Naive thymus-derived CD8-positive, alpha-beta T cell (primary cell): Measurements from ENCODE around the gene STARD10. TPM values are rescaled to one million over a fixed set of nuclear protein-coding genes. Genes with fewer than 3 reads are reported as not detected.

Experiments
- ATAC-seq, 2 donors: fragments of 150-1000 bp; cut with Tn5 transposase in 1 of 2; sonication (Bioruptor Pico), chemical (Tn5 transposase) in 1 of 2; 1 replicate in 1 of 2; 2 replicates in 1 of 2; pipeline ENCODE4 v1.10.0; 2021; ENCODE audit warnings: mild to moderate bottlenecking in 2 of 2, moderate library complexity in 2 of 2
- POLR2A ChIA-PET: fragments of 350-600 bp; sonication (Branson Sonifier 250); formaldehyde crosslinking; loops from one replicate; lab custom pipeline; 2021; ENCODE audit warnings: antibody characterized with exemption; lab: Charles Lee
- DNase-seq, 10 donors: peaks; one replicate each; pipeline versions ENCODE4 v3.0.0 to v3.0.0-alpha.2; 2020 to 2022
- H3K27ac Mint-ChIP-seq, 10 donors: one replicate each; pipeline ENCODE4 v1.8.0; 2020 to 2022; ENCODE audit warnings: mild to moderate bottlenecking in 10 of 10, mixed read lengths in 10 of 10, moderate library complexity in 4 of 10, inconsistent platforms in 1 of 10
- H3K27me3 Mint-ChIP-seq, 5 donors: one replicate each; pipeline ENCODE4 v1.8.0; 2021 to 2022; ENCODE audit warnings: mixed read lengths in 5 of 5
- H3K36me3 Mint-ChIP-seq, 3 donors: one replicate each; pipeline ENCODE4 v1.8.0; 2020 to 2022; ENCODE audit warnings: mixed read lengths in 3 of 3, mild to moderate bottlenecking in 2 of 3, inconsistent platforms in 1 of 3
- H3K4me1 Mint-ChIP-seq, 4 donors: one replicate each; pipeline ENCODE4 v1.8.0; 2021 to 2022; ENCODE audit warnings: mixed read lengths in 4 of 4
- H3K4me3 Mint-ChIP-seq, 10 donors: one replicate each; pipeline ENCODE4 v1.8.0; 2020 to 2022; ENCODE audit warnings: mild to moderate bottlenecking in 10 of 10, mixed read lengths in 10 of 10, moderate library complexity in 6 of 10, inconsistent platforms in 1 of 10
- H3K9me3 Mint-ChIP-seq, 9 donors: one replicate each; pipeline ENCODE4 v1.8.0; 2020 to 2022; ENCODE audit warnings: mixed read lengths in 9 of 9, mild to moderate bottlenecking in 3 of 9, inconsistent platforms in 1 of 9, moderate library complexity in 1 of 9
- polyA plus RNA-seq, 3 donors: library from polyadenylated mRNA; unstranded; fragments of 300-500 nt; fragmentation: Illumina TruSeq; gene quantifications; one replicate each; pipeline ENCODE4 v1.2.3, GENCODE V29; 2021
- total RNA-seq, 8 experiments: library from RNA in 2 of 8; stranded (reverse) in 2 of 8; gene quantifications; one replicate each; pipeline ENCODE4 v1.2.3 and lab custom pipeline; 2021 to 2026

Gene STARD10
- total and polyA plus RNA-seq, 5 experiments from 2014 or later = 11.8 to 16.3 (median 14.9) TPM

DNA sequence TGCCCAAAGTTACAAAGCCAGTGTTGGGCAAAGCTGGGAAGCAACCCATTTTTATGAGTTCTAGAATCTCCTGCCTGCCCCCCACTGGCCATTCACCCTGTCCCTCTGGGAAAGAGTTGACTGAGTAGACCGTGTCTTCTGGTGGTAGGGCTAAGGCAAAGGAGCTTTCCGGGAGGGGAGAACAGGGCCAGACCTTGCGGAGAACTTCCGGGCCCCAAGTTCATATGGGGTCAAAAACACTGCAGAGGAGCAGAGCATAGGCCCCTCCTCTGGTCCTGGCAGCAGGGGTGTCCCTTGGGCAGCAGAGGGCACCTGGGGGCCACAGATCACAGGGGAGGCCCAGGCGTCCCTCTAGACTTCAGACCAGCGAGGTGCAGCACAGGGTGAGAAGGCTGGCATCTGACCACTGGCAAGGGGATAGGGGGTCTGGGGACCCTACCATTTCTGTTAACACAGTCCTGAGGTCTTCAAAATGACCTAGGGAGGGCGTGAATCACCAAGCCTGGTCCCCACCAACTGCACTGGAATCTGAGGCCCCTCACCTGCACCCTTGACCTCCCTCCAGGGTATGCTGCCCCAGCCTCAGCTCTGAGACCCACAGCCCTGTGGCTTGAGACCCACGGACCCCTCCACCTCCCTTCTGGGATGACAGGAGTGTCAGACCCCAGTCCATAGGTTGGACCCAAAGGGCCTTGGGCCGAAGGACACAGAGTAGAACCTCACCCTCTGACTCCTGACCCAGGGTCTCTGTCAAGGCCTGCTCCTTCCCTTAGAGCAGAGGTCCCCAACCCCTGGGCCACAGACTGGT, 40.3 kb downstream of the STARD10 start:
- H3K9me3 Mint-ChIP-seq = no peaks in the 10 kb centered on the region

DNA sequence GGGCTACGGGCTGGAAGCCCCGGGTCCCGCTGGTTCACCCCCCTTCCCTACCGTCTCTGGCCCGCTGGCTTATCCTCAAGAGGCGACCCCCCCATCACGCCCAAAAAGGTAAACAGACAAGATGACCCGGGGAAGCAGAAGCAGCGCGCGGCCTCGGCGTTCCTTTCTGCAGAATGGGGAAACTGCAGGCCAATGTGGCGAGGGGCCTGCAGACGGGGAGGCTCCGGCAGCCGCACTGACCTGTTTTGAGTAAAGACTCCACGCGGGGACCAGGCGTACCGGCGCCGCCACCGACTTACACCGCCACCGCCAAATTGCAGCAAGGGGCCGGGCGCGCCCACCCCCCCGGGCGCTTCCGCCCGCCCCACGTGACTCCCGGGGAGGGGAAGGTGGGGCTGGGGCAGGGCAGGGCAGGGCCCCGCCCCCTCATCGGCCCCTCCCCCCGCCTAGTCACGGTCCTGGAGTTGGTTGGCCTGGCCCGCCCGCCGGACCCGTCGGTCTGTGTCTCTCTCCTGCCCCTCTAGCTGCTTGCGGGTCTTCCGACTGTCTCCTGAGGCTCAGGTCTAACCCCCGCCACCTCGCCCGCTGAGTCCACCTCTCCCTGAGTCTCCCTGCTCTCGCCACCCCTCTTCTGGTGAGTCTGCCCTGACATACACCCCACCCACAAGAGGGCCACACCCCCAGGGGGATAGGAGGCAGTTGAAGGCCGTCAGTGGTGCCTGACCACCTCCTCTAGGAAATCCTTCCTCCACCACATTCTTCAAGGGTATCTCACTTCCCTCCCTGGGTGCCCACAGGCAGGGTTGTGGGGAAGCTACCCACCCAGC, 41.5 kb downstream of the STARD10 start, which contains the start of gene ARAP1:
Gene ARAP1, minus strand, starts transcription at position 321 of the 827 bp plus-strand sequence. CDS start 25,280 bp downstream, outside the sequence.
- DNase-seq (peak; percentile 56 to 88 (median 75)), ATAC-seq (peak; percentile 83 to 89)
- H3K9me3 Mint-ChIP-seq = no peaks in the 10 kb centered on the region
- H3K27me3 Mint-ChIP-seq = no peaks in the 10 kb centered on the region
- peak within 1 kb of the TSS; percentile 75 to 98 (median 96) for H3K27ac Mint-ChIP-seq
- H3K36me3 Mint-ChIP-seq = peaks cover 0 to 14% (median 0%) of the 10 kb centered on the region in 3 donors
- POLR2A ChIA-PET = interaction anchor here (0.6 to 2.6 kb wide), 5 partner anchors 16 to 41 kb away, joined by 3 to 7 read pairs (median 5); no protein-coding TSS in a partner anchor
- peak within 1 kb of the TSS; percentile 91 to 99 (median 96) for H3K4me3 Mint-ChIP-seq
- peaks cover 33 to 51% (median 48%) of the 10 kb centered on the region in 4 donors for H3K4me1 Mint-ChIP-seq

More for the DNA sequence above, 40.3 kb downstream of the STARD10 start:
- ATAC-seq (no peak), DNase-seq (peak in 1 of 10 donors; percentile 52)
- peaks cover 33 to 48% (median 39%) of the 10 kb centered on the region in 4 donors for H3K4me1 Mint-ChIP-seq
- peak overlapping the region; percentile 91 to 99 (median 96) for H3K4me3 Mint-ChIP-seq
- H3K27me3 Mint-ChIP-seq = no peaks in the 10 kb centered on the region
- POLR2A ChIA-PET = interaction anchor here (1.0 to 2.6 kb wide), 5 partner anchors 17 to 39 kb away, joined by 3 to 7 read pairs (median 5); no protein-coding TSS in a partner anchor
- H3K36me3 Mint-ChIP-seq = peaks cover 0 to 15% (median 0%) of the 10 kb centered on the region in 3 donors
- H3K27ac Mint-ChIP-seq = peak overlapping the region in 8 of 10 donors; percentile 86 to 98 (median 96)

DNA sequence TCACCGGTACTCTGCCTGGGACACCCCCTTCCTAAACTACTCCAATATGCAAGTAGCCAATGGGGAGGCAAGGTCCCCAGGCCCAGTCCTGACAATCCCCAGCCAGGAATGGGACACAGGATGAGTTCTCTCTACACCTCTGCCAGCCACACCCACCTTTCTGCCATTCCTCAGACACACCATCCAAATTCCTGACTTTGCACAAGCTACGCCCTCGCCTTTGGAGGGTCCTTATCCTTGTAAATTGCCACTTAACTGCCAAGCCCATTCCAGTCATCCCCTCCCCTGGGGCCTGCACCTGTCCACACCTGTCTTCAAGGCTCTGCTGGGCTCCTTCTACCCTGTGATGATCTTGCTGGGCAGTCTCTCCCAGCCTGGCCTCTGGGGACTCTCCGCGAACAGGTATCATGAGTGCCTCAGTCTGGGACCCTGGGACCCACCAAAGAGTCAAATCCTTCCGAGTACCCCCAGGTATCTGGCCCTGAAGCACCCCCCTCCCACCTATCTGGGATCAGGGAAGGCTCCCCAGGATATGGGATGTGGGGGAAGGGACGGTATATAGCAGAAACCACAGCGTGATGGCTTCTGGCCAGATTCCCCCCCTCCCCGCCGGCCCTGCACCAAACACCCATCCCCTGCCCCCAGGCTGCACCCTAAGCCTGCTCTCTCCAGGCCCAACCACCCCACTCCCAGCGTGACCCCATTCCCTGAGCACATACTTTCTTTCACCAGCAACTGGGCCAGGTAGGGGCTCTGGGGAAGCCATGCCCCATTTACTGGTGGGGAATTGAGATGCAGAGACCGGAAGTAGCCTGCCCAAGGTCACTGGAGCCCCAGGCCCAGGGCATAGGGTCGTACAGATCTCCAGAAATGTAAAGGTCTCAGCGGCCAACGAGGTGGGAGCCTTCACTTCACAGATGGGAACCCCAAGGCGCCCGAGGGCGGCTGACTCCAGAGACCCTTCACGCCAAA, 42.4 kb downstream of the STARD10 start:
- Mint-ChIP-seq H3K4me3 (peak overlapping the region; percentile 88 to 99 (median 91)), H3K4me1 (peaks cover 31 to 56% (median 52%) of the 10 kb centered on the region in 4 donors), H3K27me3 (no peaks in the 10 kb centered on the region), H3K36me3 (peaks cover 0 to 5% (median 0%) of the 10 kb centered on the region in 3 donors), H3K9me3 (no peaks in the 10 kb centered on the region), H3K27ac (peak overlapping the region; percentile 70 to 96 (median 94))
- ATAC-seq (peak; percentile 8 to 13), DNase-seq (peak in 1 of 10 donors; percentile 59)
- POLR2A ChIA-PET = interaction anchor here (0.6 to 1.4 kb wide), 4 partner anchors 12 to 46 kb away, joined by 3 to 6 read pairs (median 4); no protein-coding TSS in a partner anchor

DNA sequence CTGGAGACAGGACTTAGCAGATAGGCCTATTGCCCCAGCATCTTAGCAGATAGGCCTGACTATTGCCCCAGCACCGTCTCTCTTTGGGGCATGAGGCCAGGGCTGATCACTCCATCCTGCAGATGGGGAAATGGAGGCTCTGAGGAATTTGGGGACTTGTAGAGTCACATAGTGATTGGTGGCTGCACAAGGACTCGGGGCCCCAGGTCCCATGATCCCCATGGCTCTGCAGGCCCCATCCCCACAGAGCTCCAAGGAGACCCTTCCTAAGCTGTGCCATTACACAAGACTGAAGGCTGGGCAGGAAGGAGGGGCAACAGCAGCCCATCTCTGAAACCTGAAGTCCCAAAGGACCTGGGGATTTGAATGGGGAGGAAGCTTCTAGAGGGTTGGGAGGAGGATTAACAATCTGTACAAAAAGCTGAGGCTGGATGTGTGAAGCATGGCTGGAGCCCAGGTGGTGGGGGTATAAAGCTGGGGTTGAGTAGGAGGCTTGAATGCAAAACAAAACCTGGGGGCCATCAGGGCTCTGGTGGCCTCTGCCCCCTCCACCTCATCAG, 43.2 kb downstream of the STARD10 start:
- H3K9me3 Mint-ChIP-seq = no peaks in the 10 kb centered on the region
- H3K36me3 Mint-ChIP-seq = peaks cover 0 to 3% (median 0%) of the 10 kb centered on the region in 3 donors
- POLR2A ChIA-PET = interaction anchor here (0.6 to 1.4 kb wide), 4 partner anchors 11 to 47 kb away, joined by 3 to 6 read pairs (median 4); no protein-coding TSS in a partner anchor
- H3K27ac Mint-ChIP-seq = peak overlapping the region; percentile 70 to 96 (median 94)
- H3K4me1 Mint-ChIP-seq = peaks cover 29 to 63% (median 55%) of the 10 kb centered on the region in 4 donors
- DNase-seq (peak in 1 of 10 donors; percentile 15), ATAC-seq (no peak)
- peak overlapping the region; percentile 88 to 99 (median 91) for H3K4me3 Mint-ChIP-seq
- H3K27me3 Mint-ChIP-seq = no peaks in the 10 kb centered on the region

DNA sequence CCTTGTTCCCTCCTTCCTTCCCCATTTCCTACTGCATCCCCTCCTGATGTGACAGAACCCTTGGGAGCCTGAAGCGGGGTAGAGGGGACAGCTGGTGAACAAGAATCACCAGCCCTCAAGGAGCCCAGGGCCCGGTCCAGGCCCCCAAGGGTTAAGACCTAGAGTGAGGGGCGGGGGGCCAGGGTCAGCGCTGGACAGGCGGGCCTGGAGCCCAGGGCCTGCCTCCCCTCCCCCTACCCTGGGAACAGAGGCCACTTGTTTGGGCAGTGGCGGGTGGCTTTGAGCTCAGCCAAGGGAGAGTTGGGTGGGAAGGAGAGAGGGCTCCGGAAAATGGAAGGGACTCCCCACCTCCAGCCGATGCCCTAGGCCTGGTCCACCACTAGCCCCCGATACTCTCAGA, 43.8 kb downstream of the STARD10 start:
- Mint-ChIP-seq H3K27ac (peak overlapping the region in 3 of 10 donors; percentile 74 to 96 (median 86)), H3K4me3 (peak overlapping the region in 3 of 10 donors; percentile 15 to 99 (median 98)), H3K36me3 (peaks cover 0 to 3% (median 0%) of the 10 kb centered on the region in 3 donors), H3K9me3 (no peaks in the 10 kb centered on the region), H3K4me1 (peaks cover 29 to 67% (median 57%) of the 10 kb centered on the region in 4 donors), H3K27me3 (no peaks in the 10 kb centered on the region)
- no peak for ATAC-seq
- no peak for DNase-seq
- POLR2A ChIA-PET = interaction anchor here (0.5 to 1.4 kb wide), 4 partner anchors 11 to 527 kb away, joined by 3 to 5 read pairs (median 4); no protein-coding TSS in a partner anchor

DNA sequence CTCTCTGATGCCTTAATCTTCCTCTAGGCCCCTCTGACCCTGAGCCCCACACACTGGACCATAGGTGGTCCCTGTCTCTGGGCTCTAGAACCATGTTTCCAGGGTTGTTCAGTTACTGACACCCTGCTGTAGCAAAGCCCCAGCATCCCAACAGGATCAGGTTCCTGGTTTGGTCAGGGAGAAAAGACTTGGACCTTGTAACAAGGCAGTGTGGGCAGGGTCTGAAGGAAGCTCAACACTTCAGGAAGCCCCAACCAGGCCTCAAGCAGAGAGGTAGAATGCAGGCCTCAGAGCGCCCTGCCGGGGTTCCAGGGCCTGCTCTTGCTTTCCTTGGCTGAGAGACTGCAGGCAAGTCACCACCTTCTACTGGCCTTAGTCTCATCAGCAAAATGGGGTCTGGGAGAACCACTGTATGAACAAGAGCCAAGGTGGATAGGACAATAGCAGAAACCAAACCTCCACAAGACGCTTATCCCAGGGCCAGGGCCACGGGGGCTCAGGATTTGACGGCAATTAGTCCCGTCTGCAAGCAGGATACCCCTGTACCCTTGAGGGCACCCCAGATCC, 46.5 kb downstream of the STARD10 start:
- POLR2A ChIA-PET = interaction anchor here (0.6 to 0.9 kb wide), 2 partner anchors 11 to 44 kb away, joined by 3 to 4 read pairs; no protein-coding TSS in a partner anchor
- peak in 1 of 10 donors; percentile 41 for DNase-seq
- H3K36me3 Mint-ChIP-seq = peaks cover 0 to 3% (median 0%) of the 10 kb centered on the region in 3 donors

DNA sequence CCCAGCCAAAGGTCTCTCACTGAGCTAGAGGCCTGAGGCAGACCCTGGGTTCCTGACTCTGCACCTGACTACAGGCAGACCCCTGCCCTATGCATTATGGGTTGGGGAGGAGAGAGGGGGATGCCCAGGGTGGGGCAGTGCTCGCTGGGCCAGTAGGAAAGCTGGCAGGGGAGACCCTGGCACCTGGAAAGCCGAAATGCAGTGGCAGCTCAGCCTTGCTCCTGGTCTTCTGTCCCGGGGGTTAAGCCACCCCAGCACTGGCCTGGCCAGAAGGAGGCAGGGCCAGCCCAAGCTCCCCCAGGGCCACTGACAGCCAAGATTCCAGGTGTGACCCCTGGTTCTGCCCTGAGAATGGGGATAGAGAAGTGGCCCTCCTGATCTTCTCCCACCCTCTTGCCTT, 47.0 kb downstream of the STARD10 start:
- H3K4me3 Mint-ChIP-seq = no peak overlapping the region
- H3K27ac Mint-ChIP-seq = peak overlapping the region in 6 of 10 donors; percentile 24 to 80 (median 44)
- H3K4me1 Mint-ChIP-seq = peaks cover 39 to 84% (median 72%) of the 10 kb centered on the region in 4 donors
- peaks cover 0 to 3% (median 0%) of the 10 kb centered on the region in 3 donors for H3K36me3 Mint-ChIP-seq
- POLR2A ChIA-PET = interaction anchor here (0.6 to 0.9 kb wide), 2 partner anchors 10 to 45 kb away, joined by 3 to 4 read pairs; no protein-coding TSS in a partner anchor
- ATAC-seq (no peak), DNase-seq (peak in 1 of 10 donors; percentile 23)
- H3K27me3 Mint-ChIP-seq = no peaks in the 10 kb centered on the region
- H3K9me3 Mint-ChIP-seq = no peaks in the 10 kb centered on the region

More for the DNA sequence above, 46.5 kb downstream of the STARD10 start:
- Mint-ChIP-seq H3K4me1 (peaks cover 34 to 82% (median 69%) of the 10 kb centered on the region in 4 donors), H3K4me3 (no peak overlapping the region), H3K27me3 (no peaks in the 10 kb centered on the region), H3K27ac (peak overlapping the region in 6 of 10 donors; percentile 33 to 80 (median 59)), H3K9me3 (no peaks in the 10 kb centered on the region)
- no peak for ATAC-seq

DNA sequence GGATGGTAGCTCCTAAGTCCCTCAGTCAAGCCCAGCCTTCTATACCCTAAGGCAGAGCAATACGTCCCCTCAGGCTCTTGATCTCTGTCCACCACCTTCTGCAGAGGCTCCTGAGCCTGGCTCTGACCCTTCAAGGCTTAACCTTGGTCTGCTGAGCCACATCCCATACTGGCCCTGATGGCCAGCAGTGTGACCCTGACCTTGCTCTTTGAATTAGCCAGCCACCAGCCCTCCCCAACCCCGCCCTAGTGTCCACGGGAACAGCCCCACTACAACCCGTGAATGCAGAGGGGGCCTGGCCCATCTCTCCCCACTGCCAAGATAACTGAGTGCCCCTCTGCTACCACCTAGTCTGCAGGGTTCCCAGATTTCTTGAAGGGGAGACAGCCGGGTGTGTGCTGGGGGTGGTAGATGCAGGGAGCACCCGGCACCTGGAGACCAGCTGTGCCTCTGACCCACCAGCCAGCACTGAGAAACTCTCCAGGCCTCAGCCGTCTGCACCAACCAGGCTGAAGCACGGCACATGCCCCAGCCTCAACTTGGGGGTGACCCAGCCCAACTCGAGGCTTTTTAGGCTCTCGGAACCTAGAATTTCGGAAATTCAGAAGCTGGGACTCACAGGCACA, 47.8 kb downstream of the STARD10 start:
- DNase-seq (peak in 1 of 10 donors; percentile 35), ATAC-seq (no peak)
- peaks cover 0 to 3% (median 0%) of the 10 kb centered on the region in 3 donors for H3K36me3 Mint-ChIP-seq
- H3K4me1 Mint-ChIP-seq = peaks cover 42 to 88% (median 74%) of the 10 kb centered on the region in 4 donors
- no peaks in the 10 kb centered on the region for H3K9me3 Mint-ChIP-seq
- POLR2A ChIA-PET = no interaction called here
- peak overlapping the region in 6 of 10 donors; percentile 14 to 82 (median 37) for H3K27ac Mint-ChIP-seq
- H3K4me3 Mint-ChIP-seq = no peak overlapping the region
- no peaks in the 10 kb centered on the region for H3K27me3 Mint-ChIP-seq

DNA sequence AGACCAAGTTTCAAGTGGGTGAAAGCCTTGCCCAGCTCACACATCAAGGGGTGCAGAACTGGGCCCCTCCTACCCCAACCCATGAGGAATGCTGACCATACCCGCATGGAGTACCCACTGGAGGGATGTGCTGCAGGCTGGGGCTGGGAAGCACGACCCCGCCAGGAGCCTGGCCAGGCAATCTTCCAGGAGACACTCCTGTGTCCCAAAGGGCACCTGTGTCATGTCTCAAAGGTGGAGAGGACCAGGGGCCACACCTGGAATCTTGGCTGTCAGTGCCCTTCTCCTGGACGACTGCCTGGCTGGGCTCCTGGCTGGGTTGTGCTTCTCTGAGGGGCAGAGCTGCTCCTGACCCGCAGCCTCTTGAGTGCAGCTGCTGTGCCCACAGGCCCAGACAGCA, 48.3 kb downstream of the STARD10 start:
- DNase-seq (peak in 1 of 10 donors; percentile 38), ATAC-seq (no peak)
- Mint-ChIP-seq H3K36me3 (peaks cover 0 to 3% (median 0%) of the 10 kb centered on the region in 3 donors), H3K4me3 (no peak overlapping the region), H3K4me1 (peaks cover 41 to 88% (median 74%) of the 10 kb centered on the region in 4 donors), H3K27ac (peak overlapping the region in 3 of 10 donors; percentile 14 to 44 (median 34)), H3K9me3 (no peaks in the 10 kb centered on the region), H3K27me3 (no peaks in the 10 kb centered on the region)
- POLR2A ChIA-PET = no interaction called here

DNA sequence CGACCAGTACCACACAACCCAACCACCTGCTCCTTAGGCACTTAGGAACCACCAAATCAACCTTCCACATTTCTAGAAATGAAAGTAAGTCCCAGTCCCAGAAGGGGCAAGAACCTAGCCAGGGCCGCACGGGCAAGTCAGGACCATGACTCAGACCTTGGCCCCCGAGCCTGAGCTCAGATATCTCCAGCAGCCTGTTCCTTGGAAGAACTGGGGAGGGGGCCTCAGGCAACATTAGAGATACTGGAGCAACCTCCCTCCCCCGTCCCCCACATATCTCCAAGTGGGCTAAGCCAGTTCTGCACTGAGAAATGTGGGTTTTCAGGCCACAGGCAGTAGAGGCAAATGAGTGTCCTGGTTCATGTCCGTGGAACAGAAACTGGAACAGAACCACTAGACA, 49.4 kb downstream of the STARD10 start:
- H3K4me1 Mint-ChIP-seq = peaks cover 42 to 91% (median 76%) of the 10 kb centered on the region in 4 donors
- ATAC-seq = no peak
- H3K27me3 Mint-ChIP-seq = no peaks in the 10 kb centered on the region
- H3K4me3 Mint-ChIP-seq = peak overlapping the region in 4 of 10 donors; percentile 1 to 47 (median 32)
- H3K9me3 Mint-ChIP-seq = no peaks in the 10 kb centered on the region
- H3K27ac Mint-ChIP-seq = peak overlapping the region; percentile 7 to 99 (median 90)
- POLR2A ChIA-PET = no interaction called here
- no peak for DNase-seq
- peaks cover 0 to 3% (median 0%) of the 10 kb centered on the region in 3 donors for H3K36me3 Mint-ChIP-seq
